Vagina (tissue), 2 donors: ENCODE results near the gene P2RY12.

Source experiments
- CTCF ChIP-seq, 3 experiments: fragments of 450-650 bp in 2 of 3; fragments of 200-600 bp in 1 of 3; sonication (generic) in 1 of 3; IDR thresholded peaks; one replicate each; pipeline ENCODE4 v1.5.1; 2017 to 2019; ENCODE audit warnings: antibody characterized with exemption in 3 of 3, mild to moderate bottlenecking in 2 of 3, moderate library complexity in 2 of 3
- POLR2AphosphoS5 ChIP-seq, 2 donors: sonication (generic); formaldehyde crosslinking; IDR thresholded peaks; one replicate each; pipeline ENCODE4 v1.9.0; 2017; ENCODE audit warnings: antibody characterized with exemption in 2 of 2, mild to moderate bottlenecking in 2 of 2, low read depth in 1 of 2; ENCODE audit not compliant: insufficient read depth in 1 of 2

GRCh38 chr3:151314593-151314992 lies 70.0 kb downstream of the P2RY12 start:
- TF ChIP-seq CTCF (IDR thresholded peaks at IDR 0.05) (no peak), POLR2AphosphoS5 (IDR thresholded peaks at IDR 0.05; ENCODE audit: insufficient read depth in 1 of 2, low read depth in 1 of 2) (no peak)
